ENCODE results near the gene EOGT. TPM values are rescaled to one million over a fixed set of nuclear protein-coding genes. Genes with fewer than 3 reads are reported as not detected.

Gene EOGT
- total and polyA plus RNA-seq, 10 of the 15 experiments (the other 5 are each of a cell fraction or from before 2014, with no cell fraction given) = 3.5 to 16.5 (median 8.3) TPM

- no peak overlapping the region for H3K4me3 ChIP-seq
- ChIA-PET POLR2A (no interaction called here), CTCF (no interaction called here), SMC1A (ENCODE audit: uncharacterized antibody, unreplicated experiment) (no interaction called here), RAD21 (ENCODE audit: unreplicated experiment) (no interaction called here)
- ATAC-seq (no peak), FAIRE-seq (no peak), DNase-seq (ENCODE audit: low read depth, low spot score) (no peak)
- no peaks in the 10 kb centered on the region for H3K79me2 ChIP-seq (ENCODE audit: control insufficient read depth, insufficient read depth, low read length)
- H3K27me3 ChIP-seq (replicated peaks in 1 of 2; ENCODE audit: control insufficient read depth in 2 of 2, insufficient read depth in 2 of 2, low read length in 1 of 2) = peaks cover 0 to under 1% of the 10 kb centered on the region in 2 experiments; a peak in 1 of 4 replicates
- in situ Hi-C loops (cut with MboI) (no loop called here), intact Hi-C loops (cut with micrococcal nuclease; ENCODE audit: unreplicated experiment) (no loop called here)
- TF ChIP-seq REST (IDR thresholded peaks at IDR 0.05; ENCODE audit: low read depth, low read length) (no peak), TAF1 (IDR thresholded peaks at IDR 0.05; ENCODE audit: borderline replicate concordance, low read depth, low read length) (no peak), ATF3 (IDR thresholded peaks at IDR 0.05; ENCODE audit: borderline replicate concordance, extremely low read depth, low read depth, low read length) (no peak), MEF2B (IDR thresholded peaks at IDR 0.05; ENCODE audit: partially characterized antibody, poor library complexity, severe bottlenecking) (no peak), NRF1 (conservative IDR thresholded peaks at IDR 0.05; ENCODE audit: low read depth, low read length) (no peak), ZBTB11 (CRISPR knock-in tag; IDR thresholded peaks at IDR 0.05) (no peak), GATAD2B (conservative IDR thresholded peaks at IDR 0.05; ENCODE audit: low read depth) (no peak)
- BruUV-seq (replicated peaks) = no TSS peak
- H3K9ac ChIP-seq (ENCODE audit: control insufficient read depth, insufficient read depth, low read length) = no peak overlapping the region
- no peak overlapping the region for H3K4me2 ChIP-seq (ENCODE audit: control insufficient read depth, insufficient read depth)
- H3K4me1 ChIP-seq (ENCODE audit: control insufficient read depth, insufficient read depth, low read length) = no peaks in the 10 kb centered on the region
- 17% methylated on average over 5 of the region's 5 CpGs for WGBS (ENCODE audit: insufficient coverage, insufficient replicate concordance, low lambda C conversion rate, missing lambda C conversion rate)
- H2AFZ ChIP-seq (ENCODE audit: control insufficient read depth, low read depth, low read length) = no peak overlapping the region
- no peaks in the 10 kb centered on the region for H3K9me3 ChIP-seq (replicated peaks; ENCODE audit: control insufficient read depth, insufficient read depth, low read length)
- H3K36me3 ChIP-seq (ENCODE audit: control insufficient read depth in 2 of 2, insufficient read depth in 2 of 2, low read length in 1 of 2) = no peaks in the 10 kb centered on the region
- no peaks in the 10 kb centered on the region for H4K20me1 ChIP-seq (ENCODE audit: control insufficient read depth, insufficient read depth)
- no peak overlapping the region for H3K27ac ChIP-seq (ENCODE audit: control insufficient read depth, insufficient read depth)
These were observed 49.6 kb downstream of the EOGT start for GRCh38 chr3:68963891-68964290.

Data from GM12878 (cell line).